Measurements from ENCODE around the gene C1orf115.
"Not testable (repeated sequence)": the region's sequence is repeated elsewhere in the genome, so short reads cannot be mapped to it uniquely, and the experiment has no call there.

Gene C1orf115

DNA sequence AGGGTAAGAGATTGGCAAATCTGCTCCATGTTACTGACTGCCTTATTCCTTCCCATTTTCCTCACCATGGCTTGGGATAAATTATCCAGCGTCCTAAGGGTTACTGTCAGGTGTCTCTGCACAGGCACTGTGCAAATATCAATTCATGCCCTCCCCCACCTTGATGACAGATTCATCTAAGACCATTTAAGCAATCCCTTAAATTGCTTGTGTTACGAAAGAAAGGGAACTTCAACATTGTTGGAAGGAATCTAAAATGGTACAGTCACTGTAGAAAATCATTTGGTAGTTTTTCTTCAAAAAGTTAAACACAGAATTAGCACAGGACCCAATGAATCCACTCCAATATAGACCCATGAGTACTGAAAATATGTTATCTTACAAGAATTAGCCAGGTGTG is 40.3 kb downstream of the C1orf115 start:
- DNase-seq, result no peak

DNA sequence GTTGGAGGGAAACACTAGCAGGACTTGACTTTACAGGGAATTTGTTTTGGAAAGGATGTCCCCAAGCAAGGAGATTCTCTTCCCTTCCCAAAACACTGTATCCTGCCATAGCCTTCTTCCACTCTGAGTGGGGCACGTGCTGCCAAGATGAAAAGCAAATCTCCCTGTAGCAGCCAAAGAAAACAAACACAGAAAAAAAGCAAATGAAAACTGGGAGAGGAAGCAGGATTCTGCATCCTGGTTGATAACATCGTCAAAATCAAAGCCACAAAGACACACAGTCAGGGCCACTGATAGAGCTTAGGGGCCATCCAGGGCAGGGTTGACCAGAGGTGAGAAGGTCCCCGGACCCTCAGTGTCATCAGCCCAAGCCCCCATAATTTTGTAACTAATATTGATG is 42.0 kb downstream of the C1orf115 start:
- no peak for DNase-seq

DNA sequence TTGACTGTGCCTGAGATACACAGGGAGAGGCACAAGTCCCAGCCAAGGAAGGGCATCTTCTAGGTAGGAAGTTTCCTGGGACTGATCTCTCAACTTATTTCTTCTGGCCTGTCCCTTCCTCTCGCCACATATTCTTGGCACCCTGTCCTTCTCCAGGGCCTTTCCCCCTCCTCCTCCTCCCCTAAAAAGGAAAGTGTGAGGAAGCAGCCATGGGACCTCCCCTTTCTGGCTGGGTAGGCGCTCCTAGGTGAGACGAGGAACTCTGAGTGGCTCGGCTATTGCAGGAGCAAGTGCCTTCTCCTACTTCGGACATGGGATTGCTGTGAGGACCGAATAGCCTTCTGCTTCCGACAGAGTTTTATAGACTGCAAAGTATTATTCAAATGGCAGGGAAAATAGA is 42.5 kb downstream of the C1orf115 start:
- no peak for DNase-seq

DNA sequence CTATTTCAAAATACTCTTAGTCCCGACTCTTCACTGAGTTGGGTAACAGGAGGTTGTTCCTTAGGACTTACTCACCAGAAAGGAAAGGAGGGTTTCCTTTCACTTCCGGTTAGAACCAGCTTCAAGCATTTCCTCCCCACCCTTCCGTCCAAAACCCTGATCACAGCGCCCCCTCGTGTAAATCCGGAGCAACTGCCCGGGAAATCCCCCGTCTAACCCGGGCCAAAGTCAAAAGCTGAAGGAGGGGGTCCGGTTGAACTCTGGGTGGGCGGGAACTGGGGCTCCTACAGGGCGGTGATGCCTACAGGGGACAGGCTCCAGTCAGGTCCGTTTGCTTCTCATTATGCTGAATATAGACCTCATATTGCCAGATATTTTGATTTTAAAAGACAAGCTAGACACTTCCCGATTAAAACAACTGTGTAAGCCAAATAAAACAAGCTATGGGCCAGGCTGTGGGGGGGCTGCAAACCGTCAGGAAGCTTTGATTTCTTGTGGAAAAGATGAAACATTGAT is 43.0 kb downstream of the C1orf115 start:
- peak; percentile 56 for DNase-seq

DNA sequence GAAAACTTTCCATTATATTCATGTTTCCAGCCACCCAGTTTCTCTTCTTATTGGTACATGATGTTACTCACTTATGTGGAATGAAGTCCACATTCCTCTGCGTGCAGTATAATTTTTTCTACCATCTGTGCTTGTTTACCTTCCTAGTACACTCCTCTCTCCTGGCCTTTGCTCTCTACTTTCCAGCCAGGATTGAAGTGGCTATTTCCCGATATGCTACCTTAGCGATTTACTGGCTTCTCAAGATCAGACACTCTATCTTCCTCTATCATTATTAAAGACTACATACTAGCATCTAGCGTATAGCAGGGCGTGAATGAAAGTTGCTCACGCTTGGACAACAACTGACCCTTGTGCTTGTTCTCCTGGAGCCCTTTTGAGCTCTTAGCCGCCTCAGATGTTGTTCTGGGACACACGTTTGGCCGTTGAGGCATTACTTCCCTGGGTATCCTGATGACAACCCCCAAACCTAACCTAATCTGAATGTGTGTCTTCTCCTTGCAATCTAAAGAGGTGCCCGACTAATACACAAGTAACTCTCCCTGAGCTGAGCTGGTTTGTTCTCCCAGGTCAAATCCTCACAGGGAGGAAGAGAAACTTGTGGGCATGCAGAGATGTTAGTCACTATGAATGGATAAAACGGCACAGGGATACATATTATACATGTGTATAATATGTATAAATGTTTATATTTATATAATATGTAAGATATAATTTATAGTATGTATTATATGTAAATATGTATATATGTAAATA is 44.6 kb downstream of the C1orf115 start:
- DNase-seq, result no peak

DNA sequence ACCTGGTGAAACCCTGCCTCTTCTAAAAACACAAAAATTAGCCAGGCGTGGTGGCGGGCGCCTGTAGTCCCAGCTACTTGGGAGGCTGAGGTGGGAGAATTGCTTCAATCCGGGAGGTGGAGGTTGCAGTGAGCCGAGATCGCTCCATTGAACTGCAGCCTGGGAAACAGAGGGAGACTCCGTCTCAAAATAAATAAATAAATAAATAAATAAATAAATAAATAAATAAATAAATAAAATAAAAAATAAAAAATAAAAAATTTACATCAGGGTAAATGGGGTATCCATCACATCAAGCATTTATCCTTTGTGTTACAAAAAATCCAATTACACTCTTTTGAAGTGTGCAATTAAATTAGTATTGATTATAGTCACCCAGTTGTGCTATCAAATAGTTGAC is 46.1 kb downstream of the C1orf115 start:
- DNase-seq, result not testable (repeated sequence)

DNA sequence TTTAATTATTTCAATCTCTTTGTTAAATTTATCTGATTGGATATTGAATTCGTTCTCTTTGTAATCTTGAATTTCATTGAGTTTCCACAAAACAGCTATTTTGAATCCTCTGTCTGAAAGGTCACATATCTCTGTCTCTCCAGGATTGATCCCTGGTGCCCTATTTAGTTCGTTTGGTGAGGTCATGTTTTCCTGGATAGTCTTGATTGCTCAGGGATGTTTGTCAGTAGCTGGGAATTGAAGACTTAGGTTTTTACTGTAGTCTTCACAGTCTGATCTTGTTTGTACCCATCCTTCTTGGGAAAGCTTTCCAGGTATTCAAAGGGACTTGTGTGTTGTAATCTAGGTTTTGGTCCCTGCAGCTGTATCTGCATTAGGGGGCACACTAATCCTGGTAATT is 51.2 kb downstream of the C1orf115 start:
- DNase-seq, result no peak

DNA sequence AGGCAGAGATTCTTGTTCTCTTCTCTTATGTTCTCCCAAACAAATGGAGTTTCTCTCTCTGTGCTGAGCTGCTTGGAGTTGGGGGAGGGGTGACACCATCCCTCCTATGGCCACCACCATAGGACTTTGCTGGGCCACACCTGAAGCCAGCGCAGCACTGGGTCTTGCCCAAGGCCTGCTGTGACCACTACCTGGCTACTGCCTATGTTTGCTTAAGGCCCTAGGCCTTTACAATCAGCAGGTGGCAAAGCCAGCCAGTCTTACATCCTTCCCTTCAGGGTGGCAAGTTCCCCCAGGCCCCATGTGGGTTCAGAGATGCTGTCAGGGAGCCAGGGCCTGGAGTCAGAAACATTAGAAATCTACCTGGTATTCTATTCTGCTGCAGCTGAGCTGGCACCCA is 51.7 kb downstream of the C1orf115 start:
- no peak for DNase-seq

DNA sequence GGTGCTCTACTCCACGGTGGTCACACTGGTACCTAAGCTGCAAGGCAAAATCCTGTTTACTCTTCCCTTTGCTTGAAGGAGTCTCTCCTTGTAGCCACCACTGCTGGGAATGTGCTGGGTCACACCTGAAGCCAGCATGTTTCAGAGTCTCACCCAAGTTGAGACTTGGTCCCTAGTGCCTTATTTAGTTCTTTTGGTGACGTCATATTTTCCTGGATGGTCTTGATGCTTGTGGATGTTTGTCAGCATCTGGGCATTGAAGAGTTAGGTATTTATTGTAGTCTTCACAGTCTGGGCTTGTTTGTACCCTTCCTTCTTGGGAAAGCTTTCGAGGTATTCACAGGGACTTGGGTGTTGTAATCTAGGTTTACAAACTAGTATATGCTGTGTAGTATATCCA is 52.4 kb downstream of the C1orf115 start:
- DNase-seq, result no peak

DNA sequence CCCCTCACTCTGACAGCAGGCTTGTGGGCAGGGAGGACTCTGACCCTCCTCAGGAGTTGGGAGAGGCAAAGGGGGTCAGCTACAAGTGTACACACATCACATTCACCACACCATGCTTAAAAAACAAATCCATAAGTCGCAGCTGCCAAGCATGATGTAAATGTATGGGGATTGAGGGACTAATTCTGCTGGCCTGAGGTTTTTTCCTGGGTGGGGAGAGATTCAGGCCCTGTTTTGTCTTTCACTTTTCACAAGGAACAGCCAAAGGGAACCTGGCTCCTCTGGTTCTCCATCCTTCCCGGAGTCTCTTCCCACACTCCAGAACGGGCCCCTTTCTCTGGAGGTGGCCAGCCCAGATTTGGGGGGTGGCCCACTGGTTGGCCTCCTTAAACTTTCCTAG is 56.7 kb downstream of the C1orf115 start:
- DNase-seq, result no peak

DNA sequence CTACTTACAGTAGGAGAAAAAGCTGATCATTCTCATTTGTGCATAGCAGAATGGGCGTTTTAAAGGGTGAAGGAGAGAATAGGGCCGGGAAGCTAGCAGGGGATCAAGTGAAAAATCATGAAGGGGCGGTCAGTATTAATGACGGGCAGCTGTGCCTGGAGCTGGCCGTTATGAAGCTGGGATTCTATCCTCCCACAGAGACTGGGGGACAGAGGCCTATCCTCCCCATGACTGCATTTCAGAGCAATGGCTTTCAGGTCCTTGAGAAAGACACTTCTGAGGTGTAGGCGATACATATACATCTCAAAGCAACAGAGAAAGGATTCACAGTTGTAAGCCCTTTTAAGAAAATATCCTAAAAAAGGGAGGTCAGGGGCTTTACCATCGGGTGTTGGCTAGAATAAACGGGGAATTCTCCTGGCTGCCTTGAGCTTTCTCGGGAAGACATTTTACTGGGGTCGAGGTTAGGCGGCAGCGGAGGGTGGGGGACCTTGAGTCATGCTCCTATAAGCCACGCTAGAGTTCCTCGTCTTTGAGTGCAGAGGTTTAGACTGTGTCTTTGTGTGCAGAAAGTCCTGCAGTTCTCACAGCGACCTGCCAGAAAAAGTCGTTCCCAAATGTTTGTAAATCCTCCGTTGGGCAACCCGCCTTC is 57.4 kb downstream of the C1orf115 start:
- no peak for DNase-seq

DNA sequence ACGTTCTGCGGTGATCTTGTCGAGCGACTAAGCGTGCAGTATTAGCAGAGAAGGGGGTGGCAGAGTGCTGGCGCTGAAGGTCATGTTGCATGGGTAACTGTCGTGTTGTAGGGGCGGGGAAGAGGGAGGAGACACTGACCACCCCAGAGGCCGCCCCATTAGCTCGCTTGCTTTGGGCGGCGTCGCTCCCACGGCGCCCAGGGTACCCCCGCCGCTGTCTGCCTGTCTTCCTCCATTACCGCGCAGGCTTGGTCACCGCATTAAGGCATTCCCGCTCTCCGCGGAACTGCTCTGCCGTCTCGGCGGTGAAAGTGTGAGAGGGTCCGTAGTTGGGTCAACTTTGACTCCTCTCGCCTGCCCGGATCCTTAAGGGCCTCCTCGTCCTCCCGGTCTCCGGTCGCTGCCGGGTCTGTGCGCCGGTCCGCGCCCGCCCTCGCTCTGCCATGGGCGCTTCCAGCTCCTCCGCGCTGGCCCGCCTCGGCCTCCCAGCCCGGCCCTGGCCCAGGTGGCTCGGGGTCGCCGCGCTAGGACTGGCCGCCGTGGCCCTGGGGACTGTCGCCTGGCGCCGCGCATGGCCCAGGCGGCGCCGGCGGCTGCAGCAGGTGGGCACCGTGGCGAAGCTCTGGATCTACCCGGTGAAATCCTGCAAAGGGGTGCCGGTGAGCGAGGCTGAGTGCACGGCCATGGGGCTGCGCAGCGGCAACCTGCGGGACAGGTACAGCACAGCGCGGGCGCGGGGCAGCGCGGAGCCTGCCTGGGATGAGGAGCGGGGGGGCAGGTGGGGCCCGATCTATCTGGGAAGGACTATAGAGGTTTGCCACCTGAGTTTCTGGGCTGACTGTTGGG is 58.1 kb downstream of the C1orf115 start, which contains the start of gene MTARC2:
Gene MTARC2, plus strand, starts transcription at position 234 of the 846 bp plus-strand sequence. Its CDS starts 210 bp downstream, at position 444.
- peak; percentile 28 for DNase-seq

Data from GOT3 (cell line).